Common myeloid progenitor, CD34-positive (primary cell): Measurements from ENCODE around the gene MAP1LC3A.

ENCODE experiments used
- CTCF ChIA-PET: fragments of 350-600 bp; sonication (Branson Sonifier 250); formaldehyde crosslinking; loops from one replicate; lab custom pipeline; 2021; ENCODE audit warnings: antibody characterized with exemption; lab: Charles Lee
- POLR2A ChIA-PET: fragments of 350-600 bp; sonication (Branson Sonifier 250); formaldehyde crosslinking; loops from one replicate; lab custom pipeline; 2021; ENCODE audit warnings: antibody characterized with exemption; lab: Charles Lee
- DNase-seq, 3 donors: peaks; one replicate each; pipeline versions ENCODE4 v3.0.0 to v3.0.0-alpha.2; 2013
- H3K27ac ChIP-seq, 2 experiments: 1 replicate in 1 of 2; 2 replicates in 1 of 2; pipeline ENCODE4 v1.7.0; 2013; ENCODE audit warnings: inconsistent platforms in 2 of 2, low read length in 2 of 2, mild to moderate bottlenecking in 2 of 2, low read depth in 1 of 2, moderate library complexity in 1 of 2; ENCODE audit not compliant: severe bottlenecking in 2 of 2, insufficient read depth in 1 of 2, poor library complexity in 1 of 2
- H3K27me3 ChIP-seq, 5 experiments: replicated peaks in 2 of 5; 1 replicate in 3 of 5; 2 replicates in 2 of 5; pipeline versions ENCODE4 v1.6.1 to v1.7.0; 2013; ENCODE audit warnings: low read length in 4 of 5, mild to moderate bottlenecking in 2 of 5, moderate library complexity in 2 of 5, inconsistent platforms in 1 of 5; ENCODE audit not compliant: insufficient read depth in 5 of 5, control insufficient read depth in 4 of 5
- H3K36me3 ChIP-seq, 4 experiments: 1 replicate in 2 of 4; 2 replicates in 2 of 4; pipeline versions ENCODE4 v1.6.1 to v1.7.0; 2013; ENCODE audit warnings: low read length in 3 of 4, control low read depth in 1 of 4, mild to moderate bottlenecking in 1 of 4; ENCODE audit not compliant: control insufficient read depth in 4 of 4, insufficient read depth in 4 of 4
- H3K4me1 ChIP-seq, 4 experiments: 1 replicate in 3 of 4; 2 replicates in 1 of 4; pipeline versions ENCODE4 v1.6.1 to v1.7.1; 2013; ENCODE audit warnings: low read length in 3 of 4, mild to moderate bottlenecking in 3 of 4, control low read depth in 1 of 4, inconsistent platforms in 1 of 4, moderate library complexity in 1 of 4; ENCODE audit not compliant: control insufficient read depth in 4 of 4, insufficient read depth in 4 of 4; ENCODE audit errors: control extremely low read depth in 1 of 4
- H3K4me3 ChIP-seq, 7 experiments: 1 replicate in 4 of 7; 2 replicates in 3 of 7; pipeline versions ENCODE4 v1.5.1 to v1.7.0; 2013; ENCODE audit warnings: mild to moderate bottlenecking in 7 of 7, low read length in 6 of 7, moderate library complexity in 6 of 7, inconsistent platforms in 2 of 7, low read depth in 2 of 7, control low read depth in 1 of 7; ENCODE audit not compliant: insufficient read depth in 4 of 7, control insufficient read depth in 1 of 7; ENCODE audit errors: extremely low read depth in 1 of 7
- H3K9me3 ChIP-seq, 5 experiments: 1 replicate in 4 of 5; 2 replicates in 1 of 5; pipeline versions ENCODE4 v1.6.1 to v1.7.1; 2013; ENCODE audit warnings: low read length in 4 of 5, mild to moderate bottlenecking in 2 of 5, inconsistent platforms in 1 of 5, low read depth in 1 of 5, moderate library complexity in 1 of 5; ENCODE audit not compliant: control insufficient read depth in 4 of 5, insufficient read depth in 2 of 5; ENCODE audit errors: control extremely low read depth in 1 of 5
- WGBS: methylation state at CpG from one replicate; pipeline ENCODE4 v1.1.5; 2013; ENCODE audit not compliant: insufficient coverage; 5-methylcytosine and 5-hydroxymethylcytosine counted together

MAP1LC3A gene

DNA sequence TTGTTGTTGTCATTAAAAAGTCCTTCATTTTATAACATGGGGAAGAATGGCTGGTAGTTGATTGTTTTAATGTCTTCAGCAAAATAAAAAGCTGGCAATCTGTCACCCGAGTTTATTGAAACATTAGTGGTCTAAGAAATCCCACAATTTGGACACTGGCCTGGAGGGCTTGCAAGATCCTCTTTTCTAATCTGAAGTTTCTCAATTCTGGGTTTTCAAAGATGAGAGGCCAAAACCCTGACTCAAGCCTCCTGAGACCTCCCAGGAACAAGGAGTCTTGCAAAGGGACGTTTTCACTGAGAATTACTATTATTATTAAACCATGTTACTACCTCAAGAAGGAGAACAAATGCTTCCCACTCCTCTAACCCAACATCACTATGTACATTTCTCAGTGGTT lies 19.5 kb downstream of the MAP1LC3A start:
- Histone ChIP-seq H3K27me3 (no peaks in the 10 kb centered on the region), H3K36me3 (peaks cover 4 to 21% (median 15%) of the 10 kb centered on the region in 4 experiments), H3K27ac (no peak overlapping the region), H3K4me3 (no peak overlapping the region), H3K4me1 (peaks cover 0 to 25% (median 11%) of the 10 kb centered on the region in 4 experiments), H3K9me3 (no peaks in the 10 kb centered on the region)
- DNase-seq, result no peak
- ChIA-PET POLR2A (interaction anchor here (0.5 kb wide), 1 partner anchor 15 kb away, joined by 6 read pairs; no protein-coding TSS in a partner anchor), CTCF (interaction anchor here (0.7 to 0.9 kb wide), 2 partner anchors 9 to 10 kb away, joined by 3 read pairs; no protein-coding TSS in a partner anchor)
- WGBS, result 50% methylated on average over 1 of the region's 2 CpGs

DNA sequence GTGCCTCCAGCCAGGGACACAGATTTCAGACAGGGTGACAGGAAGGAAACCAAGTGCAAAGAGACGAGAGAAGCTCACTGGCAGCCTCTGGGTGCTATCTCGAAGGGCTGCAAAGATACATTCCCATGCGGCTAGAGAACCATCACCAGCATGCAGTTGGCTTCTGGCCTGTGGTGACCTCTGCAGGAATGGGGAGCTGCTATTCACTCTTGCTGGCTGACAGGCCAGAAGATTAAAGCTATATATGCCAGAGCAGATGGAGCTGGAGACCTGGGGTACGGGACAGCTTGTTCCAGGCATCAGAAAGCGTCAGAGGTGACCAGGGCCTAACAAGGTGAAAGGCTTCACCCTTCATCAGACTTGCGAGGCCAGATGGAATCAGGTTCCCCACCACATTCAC lies 20.0 kb downstream of the MAP1LC3A start:
- no peaks in the 10 kb centered on the region for H3K9me3 ChIP-seq
- WGBS, result 91% methylated on average over 6 of the region's 6 CpGs
- H3K36me3 ChIP-seq, result peaks cover 6 to 18% (median 12%) of the 10 kb centered on the region in 4 experiments
- no peak overlapping the region for H3K27ac ChIP-seq
- no peak overlapping the region for H3K4me3 ChIP-seq
- CTCF ChIA-PET, result no interaction called here
- peaks cover 0 to 30% (median 13%) of the 10 kb centered on the region in 4 experiments for H3K4me1 ChIP-seq
- H3K27me3 ChIP-seq, result no peaks in the 10 kb centered on the region
- POLR2A ChIA-PET, result interaction anchor here (0.5 kb wide), 1 partner anchor 15 kb away, joined by 6 read pairs; no protein-coding TSS in a partner anchor
- no peak for DNase-seq

DNA sequence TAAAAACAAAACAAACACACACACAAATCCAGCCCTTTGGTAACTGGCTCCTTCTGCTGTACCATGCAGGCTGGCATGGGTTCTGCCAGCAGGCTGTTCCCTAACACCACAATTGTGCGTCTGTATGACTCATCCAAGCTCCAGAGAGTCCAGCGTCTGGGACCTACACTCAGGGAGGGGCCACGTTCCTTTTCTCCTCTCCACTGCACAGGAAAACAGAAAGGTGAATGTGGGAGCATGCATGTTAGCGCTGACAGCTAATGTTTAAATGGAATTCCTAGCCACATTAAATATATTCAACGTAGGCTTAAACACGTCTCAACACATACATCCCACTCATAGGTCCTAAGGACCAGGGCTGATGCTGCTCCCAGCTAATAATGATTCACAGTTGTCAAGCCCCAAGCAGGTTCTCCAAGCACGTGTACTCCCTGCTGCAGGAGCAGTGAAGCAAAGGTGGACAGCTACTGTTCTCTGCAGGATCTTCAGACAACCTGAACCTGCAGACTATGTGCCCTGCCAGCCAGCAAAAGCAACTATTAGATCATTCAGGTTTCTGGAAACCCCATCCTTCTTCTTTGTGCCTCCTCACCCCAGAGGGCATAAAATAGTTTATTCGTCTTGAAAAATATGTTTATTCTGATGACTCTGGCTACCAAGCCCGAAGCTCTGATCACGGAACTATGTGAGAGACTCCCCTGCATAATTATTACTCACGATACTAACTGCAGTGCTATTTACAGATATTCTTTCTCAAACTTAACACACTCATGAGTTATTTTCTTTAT lies 20.9 kb downstream of the MAP1LC3A start:
- ChIA-PET POLR2A (no interaction called here), CTCF (interaction anchor here (1.3 kb wide), 1 partner anchor 8 kb away, joined by 6 read pairs; no protein-coding TSS in a partner anchor)
- Histone ChIP-seq H3K4me3 (no peak overlapping the region), H3K4me1 (peaks cover 0 to 35% (median 17%) of the 10 kb centered on the region in 4 experiments), H3K27me3 (no peaks in the 10 kb centered on the region), H3K9me3 (no peaks in the 10 kb centered on the region), H3K36me3 (peaks cover 2 to 13% (median 10%) of the 10 kb centered on the region in 4 experiments), H3K27ac (no peak overlapping the region)
- no peak for DNase-seq
- 97% methylated on average over 8 of the region's 11 CpGs for WGBS

DNA sequence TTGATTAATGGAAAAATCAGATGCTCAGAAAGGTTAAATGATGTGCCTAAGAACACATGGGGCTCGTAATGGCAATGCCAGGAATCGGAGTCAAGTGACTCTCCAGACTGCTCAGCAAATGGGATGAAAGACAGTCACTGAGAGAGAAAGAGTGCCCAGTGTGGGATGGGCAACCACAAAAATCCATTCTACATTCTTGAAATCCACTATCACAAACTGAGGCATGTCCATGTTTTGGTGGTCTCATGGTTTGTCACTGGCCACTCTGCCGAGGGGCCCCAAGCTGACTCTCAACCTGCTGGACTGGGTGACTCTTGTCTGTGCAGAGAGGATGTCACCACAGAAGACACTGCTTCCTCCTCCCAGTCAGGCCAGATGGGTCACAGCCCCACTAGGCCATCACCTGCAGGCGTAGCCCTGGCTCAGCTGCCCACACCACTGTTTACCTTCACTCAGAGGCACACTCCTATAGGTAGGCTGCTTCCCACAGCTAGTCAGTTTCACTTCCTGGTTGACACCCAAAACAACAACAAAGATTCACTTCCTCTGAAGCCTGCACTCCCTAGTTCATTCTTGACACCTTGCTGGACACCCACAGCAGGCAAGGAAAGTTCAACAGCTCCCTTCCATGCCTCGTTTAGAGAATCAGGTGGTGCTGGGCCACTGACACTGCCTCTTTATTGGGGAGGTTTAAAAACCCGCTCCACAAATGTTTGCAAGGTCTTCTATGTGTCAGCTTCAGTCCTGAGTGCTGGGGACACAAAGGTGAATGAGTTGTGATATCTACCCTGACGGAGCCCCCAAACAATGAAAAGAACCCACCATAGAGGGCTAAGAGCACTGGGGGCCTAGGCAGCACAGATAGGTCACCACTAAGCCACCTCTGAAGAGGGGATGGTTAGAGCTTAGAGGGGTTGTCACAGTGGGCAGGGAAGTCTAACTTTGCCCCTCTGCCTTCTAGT lies 21.7 kb downstream of the MAP1LC3A start:
- ChIA-PET CTCF (interaction anchor here (0.7 to 1.3 kb wide), 3 partner anchors 9 to 134 kb away, joined by 3 to 6 read pairs (median 4); no protein-coding TSS in a partner anchor), POLR2A (interaction anchor here (0.6 kb wide), 1 partner anchor 22 kb away, joined by 3 read pairs; no protein-coding TSS in a partner anchor)
- no peak for DNase-seq
- peaks cover 0 to 35% (median 17%) of the 10 kb centered on the region in 4 experiments for H3K4me1 ChIP-seq
- peaks cover 5 to 17% (median 11%) of the 10 kb centered on the region in 4 experiments for H3K36me3 ChIP-seq
- no peaks in the 10 kb centered on the region for H3K9me3 ChIP-seq
- WGBS, result 100% methylated on average over 5 of the region's 7 CpGs
- H3K27ac ChIP-seq, result no peak overlapping the region
- H3K4me3 ChIP-seq, result no peak overlapping the region
- H3K27me3 ChIP-seq, result no peaks in the 10 kb centered on the region

DNA sequence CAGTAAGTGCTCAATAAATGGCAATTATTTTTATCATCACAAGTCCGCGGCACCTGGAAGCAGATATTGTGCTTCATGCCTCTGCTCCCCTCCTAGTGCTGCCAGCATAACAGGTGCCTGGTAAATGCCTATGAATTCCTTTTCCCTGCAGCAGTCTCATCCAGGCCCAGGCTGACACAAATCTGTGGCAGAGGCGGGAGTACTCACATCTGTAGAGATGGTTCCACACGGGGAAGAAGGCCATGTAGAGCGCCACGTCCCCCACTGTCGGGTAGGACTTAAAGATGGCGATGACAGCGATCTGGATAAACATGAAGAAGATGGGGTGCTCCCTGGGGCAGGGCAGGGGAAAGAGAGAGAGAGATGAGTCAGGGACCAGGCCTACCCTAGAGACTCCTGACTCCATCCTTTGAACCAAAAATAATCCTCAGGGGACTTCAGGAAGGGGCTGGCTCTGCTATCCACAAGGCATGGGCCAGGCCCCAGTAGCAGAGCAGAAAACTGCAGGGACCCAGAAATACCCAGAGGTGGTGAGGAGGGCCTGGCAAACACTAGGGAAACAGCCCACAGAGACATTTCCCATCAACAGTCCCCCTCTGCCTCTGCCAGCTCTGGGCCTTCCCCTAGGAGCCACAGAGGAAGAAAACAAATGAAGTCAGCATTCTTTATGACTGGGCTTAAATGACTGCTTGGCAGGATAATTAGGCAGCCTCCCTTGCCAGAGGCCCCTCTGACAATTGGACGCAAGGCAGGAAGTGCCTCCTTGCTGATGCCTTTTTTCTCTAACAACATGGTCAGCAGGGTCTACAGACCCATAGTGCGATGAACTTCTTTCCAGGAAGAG lies 23.0 kb downstream of the MAP1LC3A start:
- no peaks in the 10 kb centered on the region for H3K9me3 ChIP-seq
- peaks cover 6 to 23% (median 14%) of the 10 kb centered on the region in 4 experiments for H3K36me3 ChIP-seq
- no peaks in the 10 kb centered on the region for H3K27me3 ChIP-seq
- DNase-seq, result peak in 2 of 3 donors; percentile 38 to 42
- H3K4me3 ChIP-seq, result no peak overlapping the region
- 84% methylated on average over 7 of the region's 11 CpGs for WGBS
- H3K27ac ChIP-seq, result peak overlapping the region in 1 of 2 experiments; percentile 67
- POLR2A ChIA-PET, result no interaction called here
- CTCF ChIA-PET, result interaction anchor here (1.1 kb wide), 1 partner anchor 18 kb away, joined by 4 read pairs; no protein-coding TSS in a partner anchor
- H3K4me1 ChIP-seq, result peaks cover 0 to 35% (median 17%) of the 10 kb centered on the region in 4 experiments

DNA sequence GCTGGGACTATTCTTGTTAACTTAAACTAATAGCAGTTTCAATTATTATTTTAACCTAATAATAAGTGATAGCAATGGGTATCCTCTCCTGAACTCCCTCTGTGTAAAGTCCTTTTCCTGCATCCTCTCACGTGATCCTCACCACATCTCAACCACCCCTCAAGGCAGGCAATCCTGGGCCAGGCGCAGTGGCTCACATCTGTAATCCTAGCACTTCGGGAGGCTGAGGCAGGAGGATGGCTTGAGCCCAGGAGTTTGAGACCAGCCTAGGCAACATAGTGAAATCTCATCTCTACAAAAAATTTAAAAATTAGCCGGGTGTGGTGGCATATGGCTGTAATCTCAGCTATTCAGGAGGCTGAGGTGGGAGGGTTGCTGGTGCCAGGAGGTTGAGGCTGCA lies 23.7 kb downstream of the MAP1LC3A start:
- POLR2A ChIA-PET, result no interaction called here
- H3K9me3 ChIP-seq, result no peaks in the 10 kb centered on the region
- 100% methylated on average over 1 of the region's 4 CpGs for WGBS
- H3K36me3 ChIP-seq, result peaks cover 9 to 29% (median 15%) of the 10 kb centered on the region in 4 experiments
- H3K27me3 ChIP-seq, result no peaks in the 10 kb centered on the region
- no peak for DNase-seq
- H3K4me3 ChIP-seq, result no peak overlapping the region
- peak overlapping the region in 1 of 2 experiments; percentile 67 for H3K27ac ChIP-seq
- H3K4me1 ChIP-seq, result peaks cover 0 to 35% (median 17%) of the 10 kb centered on the region in 4 experiments
- CTCF ChIA-PET, result interaction anchor here (1.6 kb wide), 1 partner anchor 126 kb away, joined by 6 read pairs; no protein-coding TSS in a partner anchor
